Mucosa of rectum (tissue), 2 donors: Measurements from ENCODE around the gene BUD31.
"Not testable (repeated sequence)": the region's sequence is repeated elsewhere in the genome, so short reads cannot be mapped to it uniquely, and the experiment has no call there.

Source experiments
- H3K27ac ChIP-seq, 2 donors: one replicate each; pipeline ENCODE4 v1.7.0; 2013; ENCODE audit warnings: inconsistent platforms in 2 of 2, low read depth in 2 of 2, low read length in 2 of 2
- H3K27me3 ChIP-seq, 2 donors: one replicate each; pipeline ENCODE4 v1.7.0; 2013; ENCODE audit warnings: low read length in 2 of 2; ENCODE audit not compliant: control insufficient read depth in 2 of 2, insufficient read depth in 2 of 2
- H3K36me3 ChIP-seq, 2 donors: one replicate each; pipeline ENCODE4 v1.7.0; 2013; ENCODE audit warnings: low read length in 2 of 2; ENCODE audit not compliant: control insufficient read depth in 2 of 2, insufficient read depth in 2 of 2
- H3K4me1 ChIP-seq, 2 donors: one replicate each; pipeline ENCODE4 v1.7.0; 2013; ENCODE audit warnings: low read length in 2 of 2, mild to moderate bottlenecking in 1 of 2; ENCODE audit not compliant: control insufficient read depth in 2 of 2, insufficient read depth in 2 of 2
- H3K4me3 ChIP-seq, 2 donors: one replicate each; pipeline ENCODE4 v1.7.0; 2013; ENCODE audit warnings: low read length in 2 of 2
- H3K9ac ChIP-seq, 2 donors: one replicate each; pipeline ENCODE4 v1.7.0; 2013; ENCODE audit warnings: low read length in 2 of 2, low read depth in 1 of 2, mild to moderate bottlenecking in 1 of 2
- H3K9me3 ChIP-seq, 2 donors: one replicate each; pipeline ENCODE4 v1.7.0; 2013; ENCODE audit warnings: low read length in 2 of 2; ENCODE audit not compliant: control insufficient read depth in 2 of 2
- donor health status: healthy.
- donor health status: Normal muscosa, but diverticular disease.

The BUD31 gene

GRCh38 chr7:99431756-99432540, 23.2 kb downstream of the BUD31 start:
- H3K36me3 ChIP-seq = peaks cover 36 to 38% of the 10 kb centered on the region in 2 donors
- not testable (repeated sequence) for H3K9me3 ChIP-seq, H3K4me3 ChIP-seq, H3K4me1 ChIP-seq, H3K27ac ChIP-seq, H3K9ac ChIP-seq, H3K27me3 ChIP-seq

- H3K9me3 ChIP-seq = no peaks in the 10 kb centered on the region
- peaks cover 36 to 38% of the 10 kb centered on the region in 2 donors for H3K36me3 ChIP-seq
- H3K9ac ChIP-seq = no peak overlapping the region
- H3K27ac ChIP-seq = no peak overlapping the region
- peaks cover 6% of the 10 kb centered on the region in 2 donors for H3K4me1 ChIP-seq
- H3K4me3 ChIP-seq = no peak overlapping the region
- H3K27me3 ChIP-seq = no peaks in the 10 kb centered on the region
Measured at GRCh38 chr7:99433158-99433557, 24.4 kb downstream of the BUD31 start.

DNA sequence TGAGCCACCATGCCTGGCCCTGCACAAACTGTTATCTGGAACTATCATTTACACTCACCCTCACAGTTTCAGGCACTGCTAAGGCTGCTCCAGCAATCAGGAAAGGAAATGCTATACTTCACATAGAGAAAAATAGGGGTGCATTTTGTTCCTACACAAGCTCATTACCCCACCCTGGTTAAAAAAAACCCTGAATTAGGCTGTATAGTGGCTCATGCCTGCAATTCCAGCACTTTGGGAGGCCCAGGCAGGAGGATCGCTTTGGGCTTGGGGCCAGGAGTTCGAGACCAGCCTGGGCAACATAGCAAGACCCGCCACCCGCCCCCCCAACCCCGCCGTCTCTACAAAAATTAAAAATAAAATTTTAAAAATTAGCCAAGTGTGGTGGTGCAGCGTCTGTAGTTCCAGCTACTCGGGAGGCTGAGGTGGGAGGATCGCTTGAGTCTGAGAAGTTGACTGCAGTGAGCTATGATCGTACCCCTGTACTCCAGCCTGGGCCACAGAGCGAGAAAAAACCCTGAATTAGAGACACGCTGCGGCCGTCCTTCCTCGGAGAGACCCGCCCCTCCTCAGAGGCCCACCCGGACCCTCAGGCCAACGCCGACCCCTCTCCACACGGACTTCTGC, 29.3 kb downstream of the BUD31 start:
- H3K27ac ChIP-seq = peak overlapping the region; percentile 32 to 74
- peak overlapping the region; percentile 77 to 90 for H3K4me3 ChIP-seq
- H3K9me3 ChIP-seq = no peaks in the 10 kb centered on the region
- H3K36me3 ChIP-seq = peaks cover 8 to 17% of the 10 kb centered on the region in 2 donors
- H3K4me1 ChIP-seq = peaks cover 16 to 17% of the 10 kb centered on the region in 2 donors
- no peaks in the 10 kb centered on the region for H3K27me3 ChIP-seq
- peak overlapping the region; percentile 75 to 88 for H3K9ac ChIP-seq

GRCh38 chr7:99438573-99439480, 30.1 kb downstream of the BUD31 start, which contains the start of the genes CPSF4 and PTCD1:
CPSF4 (plus strand) TSS chr7:99438943; CDS start chr7:99439083, 140 bp downstream.
PTCD1 (minus strand) TSS chr7:99438798; CDS start chr7:99435242, 3,556 bp downstream.
- H3K36me3 ChIP-seq = peaks cover 6 to 12% of the 10 kb centered on the region in 2 donors
- H3K4me3 ChIP-seq = peak within 1 kb of the TSS; percentile 77 to 90
- peak within 1 kb of the TSS; percentile 32 to 74 for H3K27ac ChIP-seq
- H3K27me3 ChIP-seq = no peaks in the 10 kb centered on the region
- H3K9ac ChIP-seq = peak within 1 kb of the TSS; percentile 75 to 88
- no peaks in the 10 kb centered on the region for H3K9me3 ChIP-seq
- peaks cover 16 to 17% of the 10 kb centered on the region in 2 donors for H3K4me1 ChIP-seq

- H3K27ac ChIP-seq = no peak overlapping the region
- H3K27me3 ChIP-seq = no peaks in the 10 kb centered on the region
- peaks cover 16 to 17% of the 10 kb centered on the region in 2 donors for H3K4me1 ChIP-seq
- peaks cover 9 to 14% of the 10 kb centered on the region in 2 donors for H3K36me3 ChIP-seq
- no peak overlapping the region for H3K9ac ChIP-seq
- H3K9me3 ChIP-seq = no peaks in the 10 kb centered on the region
- peak overlapping the region in 1 of 2 donors; percentile 89 for H3K4me3 ChIP-seq
Measured at GRCh38 chr7:99440195-99440594, 31.4 kb downstream of the BUD31 start.

GRCh38 chr7:99446096-99446495, 37.3 kb downstream of the BUD31 start:
- H3K9me3 ChIP-seq = no peaks in the 10 kb centered on the region
- H3K4me1 ChIP-seq = no peaks in the 10 kb centered on the region
- no peaks in the 10 kb centered on the region for H3K27me3 ChIP-seq
- peaks cover 40 to 55% of the 10 kb centered on the region in 2 donors for H3K36me3 ChIP-seq
- no peak overlapping the region for H3K27ac ChIP-seq
- no peak overlapping the region for H3K4me3 ChIP-seq
- H3K9ac ChIP-seq = no peak overlapping the region

DNA sequence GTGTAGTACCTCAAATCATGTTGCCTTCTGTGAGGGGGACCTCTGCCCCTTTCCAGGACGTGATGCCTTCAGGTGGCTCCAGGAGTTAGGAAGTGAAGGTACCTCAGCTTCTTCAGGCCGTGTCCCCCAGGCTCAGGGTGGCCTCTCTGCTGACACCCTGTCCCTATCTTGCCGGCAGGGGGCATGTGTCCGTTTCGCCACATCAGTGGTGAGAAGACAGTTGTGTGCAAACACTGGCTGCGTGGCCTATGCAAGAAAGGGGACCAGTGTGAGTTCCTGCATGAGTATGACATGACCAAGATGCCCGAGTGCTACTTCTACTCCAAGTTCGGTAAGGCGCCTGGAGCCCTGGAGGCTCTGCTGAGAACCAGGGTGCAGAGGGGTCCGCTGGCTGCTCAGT, 39.2 kb downstream of the BUD31 start:
- no peak overlapping the region for H3K9ac ChIP-seq
- H3K4me1 ChIP-seq = no peaks in the 10 kb centered on the region
- no peaks in the 10 kb centered on the region for H3K9me3 ChIP-seq
- H3K36me3 ChIP-seq = peaks cover 44 to 63% of the 10 kb centered on the region in 2 donors
- H3K27me3 ChIP-seq = no peaks in the 10 kb centered on the region
- no peak overlapping the region for H3K27ac ChIP-seq
- no peak overlapping the region for H3K4me3 ChIP-seq

GRCh38 chr7:99448855-99449254, 40.1 kb downstream of the BUD31 start:
- Histone ChIP-seq H3K27me3 (no peaks in the 10 kb centered on the region), H3K4me3 (no peak overlapping the region), H3K9ac (no peak overlapping the region), H3K9me3 (no peaks in the 10 kb centered on the region), H3K27ac (no peak overlapping the region), H3K36me3 (peaks cover 48 to 69% of the 10 kb centered on the region in 2 donors), H3K4me1 (no peaks in the 10 kb centered on the region)

DNA sequence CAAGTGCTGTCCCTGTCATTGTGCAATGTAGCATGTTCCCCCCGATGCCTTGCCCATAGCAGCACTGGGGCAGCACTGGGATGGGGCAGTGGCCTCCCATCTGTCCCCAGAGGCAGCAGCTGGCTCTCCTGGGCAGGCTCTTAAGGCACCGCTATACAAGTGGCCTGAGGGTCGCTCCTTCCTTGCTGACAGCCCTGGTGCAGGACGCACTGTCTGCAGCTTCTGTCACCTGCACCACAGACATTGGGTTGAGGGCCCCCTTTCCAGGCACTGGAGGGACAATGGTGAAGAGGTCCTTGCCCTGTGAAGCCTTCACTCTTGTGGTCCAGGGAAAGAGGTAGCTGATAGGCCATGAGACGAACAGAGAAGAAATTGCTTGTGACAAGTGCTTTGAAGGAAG, 40.6 kb downstream of the BUD31 start:
- no peak overlapping the region for H3K4me3 ChIP-seq
- no peak overlapping the region for H3K27ac ChIP-seq
- H3K9ac ChIP-seq = no peak overlapping the region
- H3K36me3 ChIP-seq = peaks cover 49 to 73% of the 10 kb centered on the region in 2 donors
- no peaks in the 10 kb centered on the region for H3K9me3 ChIP-seq
- no peaks in the 10 kb centered on the region for H3K4me1 ChIP-seq
- no peaks in the 10 kb centered on the region for H3K27me3 ChIP-seq
